ENCODE data around the gene SHQ1.

Gene SHQ1

DNA sequence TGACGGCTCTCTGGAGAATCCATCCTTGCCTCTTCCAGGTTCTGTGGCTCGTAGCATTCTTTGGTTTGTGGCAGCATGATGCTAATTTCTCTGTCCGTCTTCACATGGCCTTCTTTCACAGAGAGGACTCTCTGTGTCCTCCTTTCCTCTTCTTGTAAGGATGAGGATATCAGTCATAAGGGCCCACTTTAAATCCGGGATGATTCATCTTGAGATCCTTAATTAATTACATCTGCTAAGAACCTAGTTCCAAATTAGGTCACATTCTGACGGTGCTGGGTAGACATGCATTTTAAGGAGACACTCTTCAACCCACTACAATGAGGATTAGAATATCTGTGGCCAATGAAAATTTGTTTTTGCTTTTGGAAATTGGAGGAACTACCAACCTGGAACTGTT is 23.9 kb upstream of the SHQ1 start:
- Mint-ChIP-seq H3K4me3 (no peak overlapping the region), H3K36me3 (no peaks in the 10 kb centered on the region), H3K27ac (no peak overlapping the region), H3K4me1 (no peaks in the 10 kb centered on the region), H3K27me3 (peaks cover 8% of the 10 kb centered on the region), H3K9me3 (no peaks in the 10 kb centered on the region)

DNA sequence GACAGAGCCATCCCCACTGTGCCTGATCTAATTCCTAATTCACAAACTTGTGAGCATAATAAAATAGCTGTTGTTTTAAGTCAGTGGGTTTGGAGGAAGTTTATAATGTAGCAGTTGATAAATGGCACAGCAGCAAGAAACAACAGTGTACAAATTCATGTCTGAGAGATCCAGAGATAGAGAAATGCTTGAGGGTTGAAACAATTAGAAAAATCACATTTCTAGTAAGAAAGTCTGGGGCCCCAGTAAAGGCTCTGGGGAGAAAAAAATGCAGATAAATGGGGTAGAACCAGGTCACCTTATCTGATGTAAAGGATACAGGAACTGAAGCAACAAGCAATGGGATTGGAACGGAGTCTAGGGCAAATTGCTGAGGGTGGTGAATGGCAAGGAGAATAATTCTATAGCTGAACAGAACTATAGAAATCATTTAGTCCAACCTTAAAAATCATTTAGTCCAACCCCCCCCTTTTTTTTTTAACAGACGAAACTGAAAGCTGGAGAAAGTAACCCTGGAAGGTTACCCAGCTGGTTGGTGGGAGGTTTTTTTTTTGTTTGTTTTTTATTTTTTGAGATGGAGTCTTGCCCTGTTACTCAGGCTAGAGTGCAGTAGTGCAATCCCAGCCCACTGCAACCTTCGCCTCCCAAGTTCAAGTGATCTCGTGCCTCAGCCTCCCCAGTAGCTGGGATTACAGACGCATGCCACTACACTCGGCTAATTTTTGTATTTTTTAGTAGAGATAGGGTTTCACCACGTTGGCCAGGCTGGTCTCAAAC is 14.3 kb upstream of the SHQ1 start:
- H3K27ac Mint-ChIP-seq: no peak overlapping the region
- peaks cover 3% of the 10 kb centered on the region for H3K4me1 Mint-ChIP-seq
- H3K4me3 Mint-ChIP-seq: no peak overlapping the region
- H3K36me3 Mint-ChIP-seq: no peaks in the 10 kb centered on the region
- H3K9me3 Mint-ChIP-seq: no peaks in the 10 kb centered on the region
- H3K27me3 Mint-ChIP-seq: no peaks in the 10 kb centered on the region

DNA sequence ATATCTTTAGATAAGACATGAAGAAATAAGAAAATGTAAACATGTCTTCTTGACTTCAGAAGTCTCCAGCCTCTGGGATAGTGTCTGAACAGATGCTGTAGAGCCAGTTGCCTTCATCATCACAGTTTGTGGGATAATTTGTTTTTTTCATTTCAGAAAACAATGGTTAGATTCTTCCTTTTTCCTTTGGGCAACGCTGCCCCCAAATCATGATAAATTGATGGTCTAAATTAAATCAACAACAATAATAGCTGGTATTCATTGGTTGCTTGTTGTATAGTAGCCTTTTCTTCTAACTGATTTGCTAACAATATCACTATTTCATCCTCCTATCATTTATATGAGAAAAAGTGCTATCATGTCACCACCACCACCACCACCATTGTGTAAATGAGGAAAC is 12.6 kb upstream of the SHQ1 start:
- peaks cover 3% of the 10 kb centered on the region for H3K4me1 Mint-ChIP-seq
- no peaks in the 10 kb centered on the region for H3K9me3 Mint-ChIP-seq
- H3K27me3 Mint-ChIP-seq: peaks cover 2% of the 10 kb centered on the region
- H3K4me3 Mint-ChIP-seq: no peak overlapping the region
- H3K36me3 Mint-ChIP-seq: no peaks in the 10 kb centered on the region
- H3K27ac Mint-ChIP-seq: no peak overlapping the region

DNA sequence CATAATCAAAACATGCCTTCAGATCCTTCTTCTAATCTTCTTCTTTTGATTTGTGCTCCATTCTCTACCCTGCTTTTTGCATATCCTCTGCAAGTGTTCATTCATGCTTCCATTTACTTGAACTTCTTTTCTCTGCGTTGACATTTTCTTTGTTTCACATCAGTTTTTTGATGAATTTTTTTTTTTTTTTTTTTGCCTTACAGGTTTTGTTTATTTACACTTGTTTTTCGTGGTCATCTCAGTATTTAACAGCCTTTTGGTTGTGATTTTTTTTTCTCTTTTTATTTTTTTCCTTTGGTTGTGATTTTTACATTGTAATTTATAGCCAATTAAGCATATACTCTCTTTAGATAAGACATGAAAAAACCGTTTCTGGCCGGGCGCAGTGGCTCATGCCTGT is 11.8 kb upstream of the SHQ1 start:
- H3K4me3 Mint-ChIP-seq: no peak overlapping the region
- H3K27ac Mint-ChIP-seq: no peak overlapping the region
- H3K36me3 Mint-ChIP-seq: no peaks in the 10 kb centered on the region
- no peaks in the 10 kb centered on the region for H3K9me3 Mint-ChIP-seq
- peaks cover 3% of the 10 kb centered on the region for H3K27me3 Mint-ChIP-seq
- peaks cover 3% of the 10 kb centered on the region for H3K4me1 Mint-ChIP-seq

DNA sequence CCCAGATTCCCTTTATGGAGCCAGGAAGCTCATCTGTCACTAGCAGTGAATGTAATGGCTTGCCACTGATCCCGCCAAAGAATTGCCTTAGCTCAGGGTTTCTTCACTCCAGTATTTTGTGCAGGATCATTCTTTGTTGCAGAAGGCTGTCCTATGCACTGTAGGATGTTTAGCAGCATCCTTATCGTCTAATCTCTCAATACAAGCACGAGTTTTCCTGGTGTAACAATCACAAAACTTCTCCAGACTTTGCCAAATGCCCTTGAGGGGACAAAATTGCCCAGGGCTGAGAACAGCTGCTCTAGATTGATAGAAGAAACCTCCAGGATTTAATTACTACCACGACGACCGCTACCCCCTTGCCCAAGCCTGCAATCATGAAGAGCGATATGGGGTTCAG is 6.8 kb upstream of the SHQ1 start:
- Mint-ChIP-seq H3K4me1 (peaks cover 4% of the 10 kb centered on the region), H3K27me3 (peaks cover 4% of the 10 kb centered on the region), H3K4me3 (no peak overlapping the region), H3K9me3 (no peaks in the 10 kb centered on the region), H3K27ac (no peak overlapping the region), H3K36me3 (no peaks in the 10 kb centered on the region)

DNA sequence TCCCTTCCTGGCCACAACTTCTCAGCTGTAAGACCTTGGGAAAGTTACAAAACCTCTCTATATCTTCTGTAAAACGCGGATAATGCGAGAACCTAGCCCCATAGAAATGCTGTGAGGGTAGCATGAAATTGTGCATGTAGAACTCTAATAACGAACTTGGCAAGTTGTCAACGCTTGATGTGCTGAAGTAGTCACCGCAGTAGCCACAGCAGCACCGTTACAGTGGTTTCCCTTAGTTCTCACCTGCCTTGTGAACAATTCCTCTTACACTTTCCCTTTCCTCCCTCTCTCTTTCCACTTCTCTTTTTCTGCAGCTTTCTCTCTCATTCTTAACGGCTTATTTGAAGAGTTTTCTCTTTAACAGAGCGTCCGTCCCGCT is 447 bp upstream of the SHQ1 start:
- no peaks in the 10 kb centered on the region for H3K9me3 Mint-ChIP-seq
- peak overlapping the region; percentile 96 for H3K27ac Mint-ChIP-seq
- H3K27me3 Mint-ChIP-seq: no peaks in the 10 kb centered on the region
- peaks cover 59% of the 10 kb centered on the region for H3K4me1 Mint-ChIP-seq
- H3K36me3 Mint-ChIP-seq: peaks cover 9% of the 10 kb centered on the region
- H3K4me3 Mint-ChIP-seq: peak overlapping the region; percentile 99

DNA sequence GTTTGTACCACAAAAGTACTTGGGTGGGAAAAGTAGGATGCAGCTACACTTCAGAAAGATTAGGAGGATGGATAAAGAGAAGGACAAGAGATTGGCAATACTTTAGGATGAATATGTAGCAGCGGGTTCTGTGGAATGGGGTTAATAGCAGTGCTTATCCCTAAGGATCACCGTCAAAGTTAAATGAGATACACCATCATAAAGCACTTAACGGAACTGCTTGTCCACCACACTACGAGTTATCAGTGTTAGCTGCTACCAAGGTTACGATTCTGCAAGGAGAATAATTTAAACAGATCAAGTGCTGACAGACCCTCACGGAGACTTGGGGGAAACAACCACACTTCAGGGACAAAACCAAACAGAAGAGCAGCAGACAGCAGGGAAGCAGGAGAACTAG is 963 bp downstream of the SHQ1 start:
- Mint-ChIP-seq H3K4me3 (peak overlapping the region; percentile 99), H3K4me1 (peaks cover 61% of the 10 kb centered on the region)

DNA sequence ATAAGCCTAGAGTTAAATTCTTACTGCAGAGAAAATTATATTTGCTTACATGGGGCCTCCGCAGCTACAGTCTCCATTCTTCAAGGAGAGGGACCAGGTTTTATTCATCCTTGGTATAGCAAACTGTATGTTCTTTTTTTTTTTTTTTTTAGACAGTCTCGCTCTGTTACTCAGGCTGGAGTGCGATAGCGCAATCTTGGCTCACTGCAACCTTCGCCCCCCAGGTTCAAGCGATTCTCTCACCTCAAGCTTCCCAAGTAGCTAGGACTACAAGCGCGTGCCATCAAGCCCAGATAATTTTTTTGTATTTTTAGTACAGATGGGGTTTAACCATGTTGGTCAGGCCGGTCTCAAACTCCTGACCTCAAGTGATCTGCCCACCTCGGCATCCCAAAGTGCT is 2.1 kb downstream of the SHQ1 start:
- Mint-ChIP-seq H3K4me3 (peak overlapping the region; percentile 99), H3K36me3 (peaks cover 15% of the 10 kb centered on the region), H3K27ac (no peak overlapping the region), H3K4me1 (peaks cover 57% of the 10 kb centered on the region), H3K9me3 (no peaks in the 10 kb centered on the region), H3K27me3 (no peaks in the 10 kb centered on the region)

More for the DNA sequence above, 963 bp downstream of the SHQ1 start:
- Mint-ChIP-seq H3K36me3 (peaks cover 10% of the 10 kb centered on the region), H3K27me3 (no peaks in the 10 kb centered on the region), H3K27ac (peak overlapping the region; percentile 96), H3K9me3 (no peaks in the 10 kb centered on the region)

DNA sequence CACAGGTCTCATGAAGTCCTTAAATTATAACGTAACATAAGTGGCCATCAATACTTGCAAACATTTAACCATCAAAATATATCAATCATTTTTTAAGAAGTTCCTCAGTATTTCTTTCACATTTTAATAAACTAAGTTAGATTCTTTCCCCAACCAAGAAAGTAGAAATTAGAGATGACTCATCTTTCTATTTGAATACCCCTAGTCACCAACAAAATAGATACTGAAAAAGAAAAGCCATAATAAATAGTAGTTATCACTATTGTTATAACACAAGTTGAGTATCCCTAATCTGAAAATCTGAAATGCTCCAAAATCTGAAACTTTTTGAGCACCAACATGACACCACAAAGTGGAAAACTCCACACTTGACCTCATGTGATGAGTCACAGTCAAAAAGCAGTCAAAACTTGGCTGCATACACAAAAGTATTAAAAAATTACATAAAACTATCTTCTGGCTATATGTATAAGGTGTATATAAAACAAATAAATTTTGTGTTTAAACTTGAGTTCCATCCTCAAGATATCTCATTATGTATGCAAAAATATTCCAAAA is 3.7 kb downstream of the SHQ1 start:
- Mint-ChIP-seq H3K4me3 (peak overlapping the region; percentile 68), H3K4me1 (peaks cover 54% of the 10 kb centered on the region), H3K27ac (peak overlapping the region; percentile 91), H3K9me3 (no peaks in the 10 kb centered on the region), H3K36me3 (peaks cover 18% of the 10 kb centered on the region), H3K27me3 (no peaks in the 10 kb centered on the region)

DNA sequence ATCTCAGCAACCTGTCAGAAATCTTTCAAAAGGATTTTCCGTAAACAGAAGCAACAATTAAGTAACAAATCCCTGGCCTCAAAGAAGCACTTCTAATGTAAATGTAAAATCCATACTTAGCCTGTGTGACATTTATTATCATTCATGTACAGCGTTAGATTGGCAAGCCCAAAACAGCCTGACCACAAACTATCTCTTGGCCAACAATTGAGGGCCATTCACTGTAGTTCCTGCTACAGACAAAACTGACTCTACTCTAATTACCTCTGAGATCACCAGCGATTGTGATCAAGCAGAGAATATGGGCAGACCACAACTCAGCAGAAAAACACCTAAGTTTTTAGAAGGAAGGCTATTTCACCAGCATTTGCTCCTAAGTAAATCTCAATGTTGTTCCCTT is 9.2 kb downstream of the SHQ1 start:
- H3K4me3 Mint-ChIP-seq: no peak overlapping the region
- no peaks in the 10 kb centered on the region for H3K9me3 Mint-ChIP-seq
- H3K27ac Mint-ChIP-seq: no peak overlapping the region
- peaks cover 30% of the 10 kb centered on the region for H3K36me3 Mint-ChIP-seq
- no peaks in the 10 kb centered on the region for H3K27me3 Mint-ChIP-seq
- H3K4me1 Mint-ChIP-seq: peaks cover 21% of the 10 kb centered on the region

DNA sequence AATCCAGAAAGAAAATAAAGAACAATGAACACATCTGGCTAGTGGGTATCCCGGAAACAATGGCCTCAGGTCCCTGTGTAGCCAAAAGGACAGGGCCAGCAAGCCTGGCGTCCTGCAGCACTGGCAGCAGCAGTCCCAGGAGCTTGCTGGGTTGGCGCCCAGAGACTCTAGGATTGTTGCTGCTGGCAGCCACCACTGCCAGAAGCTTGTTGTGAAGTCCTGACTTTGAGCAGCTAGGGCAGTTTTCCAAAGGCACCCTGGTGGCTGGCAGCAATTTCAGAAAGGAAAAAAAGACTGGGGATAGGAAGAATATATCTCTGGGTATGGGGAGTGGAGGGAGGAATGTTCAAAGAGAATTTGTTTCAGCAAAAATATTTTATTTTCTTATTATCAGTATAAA is 11.3 kb downstream of the SHQ1 start:
- Mint-ChIP-seq H3K4me3 (no peak overlapping the region), H3K36me3 (peaks cover 27% of the 10 kb centered on the region), H3K4me1 (peaks cover 15% of the 10 kb centered on the region), H3K27me3 (no peaks in the 10 kb centered on the region), H3K9me3 (no peaks in the 10 kb centered on the region), H3K27ac (no peak overlapping the region)

DNA sequence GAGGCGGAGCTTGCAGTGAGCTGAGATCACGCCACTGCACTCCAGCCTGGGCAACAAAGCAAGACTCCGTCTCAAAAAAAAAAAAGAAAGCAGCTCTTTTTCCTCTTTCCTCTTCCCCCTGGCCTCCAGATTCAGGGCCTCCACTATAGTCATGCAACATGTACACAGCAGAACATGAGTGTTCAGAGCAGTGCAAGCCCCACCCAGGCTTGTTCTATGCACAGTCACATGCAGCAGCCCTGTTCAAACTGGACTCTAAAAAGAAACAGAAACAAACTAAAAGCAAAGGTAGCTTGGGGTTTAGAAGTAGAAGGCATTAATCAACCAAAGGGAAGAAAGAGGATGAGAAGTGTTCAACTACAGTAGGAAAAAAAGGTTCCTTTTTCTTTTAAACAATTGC is 11.8 kb downstream of the SHQ1 start:
- H3K9me3 Mint-ChIP-seq: no peaks in the 10 kb centered on the region
- no peaks in the 10 kb centered on the region for H3K27me3 Mint-ChIP-seq
- peaks cover 15% of the 10 kb centered on the region for H3K4me1 Mint-ChIP-seq
- H3K4me3 Mint-ChIP-seq: no peak overlapping the region
- peaks cover 26% of the 10 kb centered on the region for H3K36me3 Mint-ChIP-seq
- H3K27ac Mint-ChIP-seq: peak overlapping the region; percentile 30

DNA sequence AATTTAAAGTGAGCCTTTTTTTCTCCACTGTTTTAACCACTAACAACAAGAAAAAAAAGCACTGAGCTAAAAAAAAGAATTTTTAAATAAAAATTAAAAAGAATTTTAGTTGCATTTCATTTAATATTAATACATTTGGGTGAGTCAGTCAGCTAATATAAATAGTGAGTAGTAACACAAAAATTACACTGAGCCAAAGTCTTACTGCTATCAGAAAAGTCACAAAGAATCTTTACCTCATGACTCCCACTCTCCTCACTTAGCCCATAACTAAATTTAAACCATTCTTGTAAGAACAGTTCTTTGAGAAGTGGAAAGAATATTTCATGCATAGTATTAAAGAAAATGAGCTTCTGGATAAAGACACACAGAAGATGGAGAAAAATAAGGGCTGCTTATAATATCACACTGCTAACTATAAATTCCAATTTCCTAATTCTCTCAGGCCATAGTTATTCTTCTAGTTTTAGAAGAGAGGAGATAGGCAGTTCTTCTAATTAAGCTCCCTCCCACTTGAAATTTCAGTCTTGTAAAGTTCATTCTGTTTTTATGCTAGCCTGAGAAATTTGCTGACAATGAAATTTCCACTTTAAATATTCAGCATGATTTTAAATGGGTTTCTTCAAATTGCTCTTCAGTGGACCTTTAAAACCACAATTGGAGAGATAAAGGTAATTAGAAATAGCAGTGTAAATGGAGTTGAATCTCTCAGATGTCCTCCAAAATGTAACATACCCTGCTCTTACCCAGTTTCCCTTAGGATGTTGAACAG is 17.6 kb downstream of the SHQ1 start:
- Mint-ChIP-seq H3K9me3 (no peaks in the 10 kb centered on the region), H3K27ac (no peak overlapping the region), H3K36me3 (peaks cover 22% of the 10 kb centered on the region), H3K4me3 (no peak overlapping the region), H3K27me3 (no peaks in the 10 kb centered on the region), H3K4me1 (peaks cover 15% of the 10 kb centered on the region)

DNA sequence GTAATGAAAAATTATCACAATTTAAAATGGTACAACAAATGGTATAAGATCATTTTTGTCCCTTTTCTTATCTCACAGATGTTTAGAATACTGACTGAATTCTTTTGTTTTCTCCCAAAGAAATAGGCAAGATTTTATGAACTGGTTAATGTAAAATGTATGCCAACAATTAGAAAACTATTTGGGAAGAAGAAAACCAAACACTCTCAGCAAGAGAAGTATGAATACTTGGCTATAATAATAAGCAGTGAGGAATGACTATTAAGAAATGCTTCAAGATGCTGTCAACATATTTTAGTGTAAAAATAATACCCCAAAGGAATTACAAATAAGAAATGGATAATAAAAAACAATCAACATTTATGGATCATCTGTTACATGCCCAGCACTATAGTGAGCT is 18.5 kb downstream of the SHQ1 start:
- Mint-ChIP-seq H3K4me3 (no peak overlapping the region), H3K9me3 (no peaks in the 10 kb centered on the region), H3K27me3 (no peaks in the 10 kb centered on the region), H3K4me1 (peaks cover 10% of the 10 kb centered on the region), H3K36me3 (peaks cover 16% of the 10 kb centered on the region), H3K27ac (no peak overlapping the region)

DNA sequence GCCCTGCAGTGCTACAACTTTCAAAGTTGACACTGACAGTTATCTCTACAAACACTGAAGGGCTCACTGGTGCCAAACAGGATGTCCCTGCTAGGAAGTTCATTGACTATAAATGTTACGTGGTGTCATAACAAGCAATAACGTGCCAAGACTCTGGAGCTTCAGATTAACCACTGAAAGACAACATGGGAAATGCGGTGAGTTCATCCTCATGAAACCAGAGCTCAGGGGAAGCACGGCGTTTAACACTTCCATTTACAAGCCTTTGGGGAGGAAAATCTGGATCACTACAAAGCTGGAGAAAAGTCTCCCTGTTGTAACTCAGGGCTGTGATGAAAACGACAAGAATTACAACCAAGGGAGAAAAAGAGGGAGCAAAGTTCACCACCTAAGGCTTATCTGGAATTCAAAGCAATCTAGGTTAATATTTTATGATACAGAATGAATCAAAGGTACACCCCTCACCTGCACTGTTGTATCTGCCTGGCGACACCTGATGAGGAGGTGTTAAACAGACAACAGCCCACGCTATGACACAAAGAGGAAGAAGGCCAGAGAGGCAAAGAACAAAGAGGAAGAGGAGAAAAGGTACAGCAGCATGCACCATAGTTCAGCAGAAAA is 27.0 kb downstream of the SHQ1 start:
- Mint-ChIP-seq H3K27ac (no peak overlapping the region), H3K27me3 (no peaks in the 10 kb centered on the region), H3K4me1 (peaks cover 17% of the 10 kb centered on the region), H3K9me3 (no peaks in the 10 kb centered on the region), H3K4me3 (no peak overlapping the region), H3K36me3 (peaks cover 5% of the 10 kb centered on the region)

DNA sequence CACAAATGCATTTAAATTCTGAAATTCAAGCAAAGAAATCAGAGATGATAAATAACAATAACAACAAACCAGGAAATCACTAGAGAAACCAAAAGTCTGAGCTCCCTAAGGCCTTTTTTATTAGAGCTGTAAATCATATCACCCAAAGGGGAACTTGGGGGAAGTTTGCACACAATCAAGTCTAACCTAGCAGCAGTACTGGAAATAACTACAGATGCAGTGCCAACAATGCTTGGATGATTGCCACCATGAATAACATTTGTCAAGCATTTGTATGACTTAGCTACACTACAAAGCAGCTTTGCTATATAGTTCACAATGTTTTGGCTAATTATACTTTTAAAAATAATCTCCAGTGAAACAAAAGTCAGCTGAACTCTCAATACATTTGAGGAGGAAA is 27.8 kb downstream of the SHQ1 start:
- Mint-ChIP-seq H3K4me1 (peaks cover 19% of the 10 kb centered on the region), H3K27ac (no peak overlapping the region), H3K4me3 (no peak overlapping the region), H3K27me3 (no peaks in the 10 kb centered on the region), H3K9me3 (no peaks in the 10 kb centered on the region), H3K36me3 (peaks cover 10% of the 10 kb centered on the region)

All from activated naive CD4-positive, alpha-beta T cell treated with anti-CD3 and anti-CD28 coated beads, Interleukin-2, amount 50 U/mL, for 24 hours (primary cell).